ENCODE results near the gene CHST8.

CHST8 gene

DNA sequence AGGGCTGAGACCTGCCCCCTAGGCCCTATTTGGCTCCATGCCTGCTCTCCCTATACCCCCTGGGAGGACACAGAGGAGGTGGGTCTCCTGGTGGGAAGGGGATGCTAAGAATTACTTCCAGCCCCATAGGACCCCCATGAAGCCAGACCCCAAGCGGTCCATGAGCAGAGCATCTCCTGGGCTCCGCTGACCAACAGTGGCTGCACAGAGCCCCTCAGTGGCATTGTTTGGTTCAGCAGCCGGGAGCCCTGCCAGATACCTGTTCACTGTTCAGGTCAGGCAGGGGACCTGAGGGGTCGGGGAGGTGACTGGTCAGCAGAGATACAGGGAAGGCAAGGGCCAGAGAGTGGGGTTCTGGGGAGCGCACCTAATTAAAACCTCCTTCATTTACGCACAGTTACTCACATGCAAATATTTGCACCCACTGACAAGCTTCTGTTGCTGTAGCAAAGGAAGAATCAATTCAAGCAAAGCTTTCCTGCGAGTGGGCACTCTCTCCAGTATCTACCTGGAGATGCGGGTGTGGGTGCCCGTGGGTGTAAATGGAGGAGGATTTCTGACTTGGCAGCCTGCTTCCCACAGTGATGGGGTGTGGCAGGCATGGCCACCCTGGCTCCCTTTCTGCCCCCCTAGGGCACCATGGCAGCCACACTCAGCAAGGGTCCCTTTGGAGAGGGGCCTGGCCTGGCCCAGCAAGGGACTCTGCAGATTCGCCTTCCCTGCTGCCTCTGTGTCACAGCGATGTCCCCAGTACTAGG lies 83.5 kb downstream of the CHST8 start:
- ATAC-seq (replicated peaks): no peak
- H3K36me3 Mint-ChIP-seq: peaks cover 2 to 3% of the 10 kb centered on the region in 2 donors
- peaks cover 4 to 7% of the 10 kb centered on the region in 2 donors for H3K27me3 Mint-ChIP-seq
- H3K4me1 Mint-ChIP-seq: no peaks in the 10 kb centered on the region
- H3K4me3 Mint-ChIP-seq: no peak overlapping the region
- no peak overlapping the region for H3K27ac Mint-ChIP-seq
- DNase-seq: no peak
- peaks cover 5 to 12% of the 10 kb centered on the region in 2 donors for H3K9me3 Mint-ChIP-seq

- no peak for DNase-seq
- Mint-ChIP-seq H3K27ac (no peak overlapping the region), H3K27me3 (peaks cover 8 to 9% of the 10 kb centered on the region in 2 donors), H3K9me3 (peaks cover 6 to 13% of the 10 kb centered on the region in 2 donors), H3K36me3 (peaks cover 2 to 4% of the 10 kb centered on the region in 2 donors), H3K4me3 (no peak overlapping the region), H3K4me1 (no peaks in the 10 kb centered on the region)
- ATAC-seq (replicated peaks): no peak
These were observed 84.1 kb downstream of the CHST8 start for GRCh38 chr19:33705860-33706259.

GRCh38 chr19:33706631-33707030 lies 84.9 kb downstream of the CHST8 start:
- Mint-ChIP-seq H3K27me3 (peaks cover 8 to 9% of the 10 kb centered on the region in 2 donors), H3K4me1 (no peaks in the 10 kb centered on the region), H3K9me3 (peaks cover 6 to 13% of the 10 kb centered on the region in 2 donors), H3K4me3 (no peak overlapping the region), H3K27ac (no peak overlapping the region), H3K36me3 (peaks cover 2 to 4% of the 10 kb centered on the region in 2 donors)
- DNase-seq (no peak), ATAC-seq (replicated peaks) (no peak)

GRCh38 chr19:33712268-33712667 lies 90.5 kb downstream of the CHST8 start:
- H3K27me3 Mint-ChIP-seq: peaks cover 13 to 14% of the 10 kb centered on the region in 2 donors
- H3K4me1 Mint-ChIP-seq: no peaks in the 10 kb centered on the region
- peaks cover 16 to 21% of the 10 kb centered on the region in 2 donors for H3K9me3 Mint-ChIP-seq
- peaks cover 4 to 7% of the 10 kb centered on the region in 2 donors for H3K36me3 Mint-ChIP-seq
- DNase-seq: no peak
- H3K4me3 Mint-ChIP-seq: no peak overlapping the region
- ATAC-seq (replicated peaks): no peak
- no peak overlapping the region for H3K27ac Mint-ChIP-seq

- no peak overlapping the region for H3K4me3 Mint-ChIP-seq
- peaks cover 4 to 7% of the 10 kb centered on the region in 2 donors for H3K36me3 Mint-ChIP-seq
- H3K27me3 Mint-ChIP-seq: peaks cover 11 to 14% of the 10 kb centered on the region in 2 donors
- no peak for ATAC-seq (replicated peaks)
- no peaks in the 10 kb centered on the region for H3K4me1 Mint-ChIP-seq
- H3K27ac Mint-ChIP-seq: no peak overlapping the region
- DNase-seq: no peak
- peaks cover 16 to 18% of the 10 kb centered on the region in 2 donors for H3K9me3 Mint-ChIP-seq
These were observed 91.4 kb downstream of the CHST8 start for GRCh38 chr19:33713194-33713593.

- Mint-ChIP-seq H3K4me1 (no peaks in the 10 kb centered on the region), H3K9me3 (peaks cover 16% of the 10 kb centered on the region in 2 donors), H3K36me3 (peaks cover 4 to 7% of the 10 kb centered on the region in 2 donors), H3K4me3 (no peak overlapping the region), H3K27me3 (peaks cover 14 to 21% of the 10 kb centered on the region in 2 donors), H3K27ac (no peak overlapping the region)
- no peak for DNase-seq
- ATAC-seq (replicated peaks): no peak
These were observed 92.4 kb downstream of the CHST8 start for GRCh38 chr19:33714149-33714548.

GRCh38 chr19:33715462-33715861 lies 93.7 kb downstream of the CHST8 start:
- no peak for ATAC-seq (replicated peaks)
- Mint-ChIP-seq H3K36me3 (peaks cover 2 to 3% of the 10 kb centered on the region in 2 donors), H3K27ac (no peak overlapping the region), H3K27me3 (peaks cover 14 to 20% of the 10 kb centered on the region in 2 donors), H3K4me3 (no peak overlapping the region), H3K4me1 (no peaks in the 10 kb centered on the region), H3K9me3 (peaks cover 9 to 10% of the 10 kb centered on the region in 2 donors)
- no peak for DNase-seq

GRCh38 chr19:33717878-33718277 lies 96.1 kb downstream of the CHST8 start:
- Mint-ChIP-seq H3K9me3 (peaks cover 10 to 15% of the 10 kb centered on the region in 2 donors), H3K36me3 (peaks cover 2 to 3% of the 10 kb centered on the region in 2 donors), H3K27me3 (peaks cover 22 to 33% of the 10 kb centered on the region in 2 donors), H3K4me1 (no peaks in the 10 kb centered on the region), H3K27ac (no peak overlapping the region), H3K4me3 (no peak overlapping the region)
- ATAC-seq (replicated peaks) (no peak), DNase-seq (no peak)

DNA sequence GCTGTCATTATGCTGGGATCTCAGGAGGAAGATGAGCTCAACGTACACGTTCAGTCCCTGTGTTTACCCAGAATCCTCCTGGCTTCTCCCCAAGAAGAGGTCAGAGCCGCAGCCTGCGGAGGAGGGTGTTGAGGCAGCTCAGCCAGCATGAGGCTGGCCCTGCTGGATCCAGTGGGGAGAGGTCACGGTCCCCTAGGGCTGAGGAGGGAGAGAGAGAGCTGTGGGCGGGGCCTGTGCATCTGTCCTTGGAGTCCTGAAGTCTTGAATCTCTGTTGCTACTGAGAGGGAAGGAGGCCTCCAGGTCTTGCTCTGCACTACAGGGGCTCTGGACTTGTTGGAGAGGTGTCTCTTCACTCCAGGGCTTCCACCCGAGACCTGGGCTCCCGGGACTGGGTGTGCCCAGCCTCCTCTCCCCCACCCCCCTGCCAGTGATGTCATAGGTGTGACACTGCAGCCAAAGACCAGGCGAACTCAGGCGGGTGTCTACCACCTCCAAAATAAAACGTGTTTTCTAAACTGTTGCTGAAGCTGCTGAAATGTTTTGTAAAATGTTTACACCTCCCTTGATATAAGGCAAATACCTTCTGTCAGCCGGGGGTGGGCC lies 97.0 kb downstream of the CHST8 start:
- Mint-ChIP-seq H3K9me3 (peaks cover 10 to 15% of the 10 kb centered on the region in 2 donors), H3K36me3 (peaks cover 2 to 3% of the 10 kb centered on the region in 2 donors), H3K27me3 (peaks cover 21 to 31% of the 10 kb centered on the region in 2 donors), H3K27ac (no peak overlapping the region), H3K4me1 (no peaks in the 10 kb centered on the region), H3K4me3 (no peak overlapping the region)
- no peak for DNase-seq
- no peak for ATAC-seq (replicated peaks)

GRCh38 chr19:33719366-33720154 lies 97.8 kb downstream of the CHST8 start:
- Mint-ChIP-seq H3K27ac (no peak overlapping the region), H3K4me3 (no peak overlapping the region), H3K27me3 (peaks cover 21 to 31% of the 10 kb centered on the region in 2 donors), H3K4me1 (no peaks in the 10 kb centered on the region), H3K36me3 (peaks cover 2 to 3% of the 10 kb centered on the region in 2 donors), H3K9me3 (peaks cover 9 to 11% of the 10 kb centered on the region in 2 donors)
- no peak for ATAC-seq (replicated peaks)
- DNase-seq: no peak

DNA sequence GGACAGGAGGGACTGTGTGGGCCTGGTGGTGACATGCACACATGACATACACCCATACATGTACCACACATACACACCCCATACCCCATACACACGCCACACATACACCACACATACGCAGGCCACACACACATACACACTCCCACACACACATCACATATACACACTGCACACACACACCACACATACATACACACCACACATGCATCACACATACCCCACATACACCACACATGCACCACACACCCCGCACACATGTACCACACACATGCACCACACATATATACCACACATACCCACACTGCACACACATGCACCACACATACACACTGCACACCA lies 98.4 kb downstream of the CHST8 start:
- H3K4me1 Mint-ChIP-seq: no peaks in the 10 kb centered on the region
- no peaks in the 10 kb centered on the region for H3K36me3 Mint-ChIP-seq
- no peak for DNase-seq
- H3K27ac Mint-ChIP-seq: no peak overlapping the region
- H3K9me3 Mint-ChIP-seq: peaks cover 3 to 5% of the 10 kb centered on the region in 2 donors
- no peak for ATAC-seq (replicated peaks)
- peaks cover 21 to 32% of the 10 kb centered on the region in 2 donors for H3K27me3 Mint-ChIP-seq
- H3K4me3 Mint-ChIP-seq: no peak overlapping the region

- DNase-seq (no peak), ATAC-seq (replicated peaks) (no peak)
- H3K4me1 Mint-ChIP-seq: no peaks in the 10 kb centered on the region
- H3K36me3 Mint-ChIP-seq: no peaks in the 10 kb centered on the region
- peaks cover 28 to 36% of the 10 kb centered on the region in 2 donors for H3K27me3 Mint-ChIP-seq
- H3K9me3 Mint-ChIP-seq: peaks cover 2 to 5% of the 10 kb centered on the region in 2 donors
- H3K27ac Mint-ChIP-seq: no peak overlapping the region
- no peak overlapping the region for H3K4me3 Mint-ChIP-seq
These were observed 99.2 kb downstream of the CHST8 start for GRCh38 chr19:33720691-33721682.

- H3K27ac Mint-ChIP-seq: no peak overlapping the region
- no peaks in the 10 kb centered on the region for H3K36me3 Mint-ChIP-seq
- no peak for DNase-seq
- H3K4me3 Mint-ChIP-seq: no peak overlapping the region
- H3K27me3 Mint-ChIP-seq: peaks cover 29 to 36% of the 10 kb centered on the region in 2 donors
- no peaks in the 10 kb centered on the region for H3K4me1 Mint-ChIP-seq
- peaks cover 2 to 5% of the 10 kb centered on the region in 2 donors for H3K9me3 Mint-ChIP-seq
- ATAC-seq (replicated peaks): no peak
These were observed 100.1 kb downstream of the CHST8 start for GRCh38 chr19:33721735-33722297.
